Epithelial cell of esophagus (primary cell): ENCODE data around the gene TMEM132C.

Experiments
- DNase-seq: peaks from one replicate; pipeline ENCODE4 v3.0.0; 2010; ENCODE audit warnings: low read depth
- H3K4me3 ChIP-seq: 2 replicates; pipeline ENCODE4 v1.5.1; 2011; ENCODE audit warnings: mild to moderate bottlenecking, low read length, control low read depth
- TF ChIP-seq, protein P1 (sequence below): IDR thresholded peaks from 2 replicates; pipeline ENCODE4 v1.5.1; 2011; ENCODE audit warnings: low read depth, mild to moderate bottlenecking, low read length, control low read depth, inconsistent platforms; ENCODE audit not compliant: insufficient read depth; ENCODE audit errors: missing control alignments

The TMEM132C gene

GRCh38 chr12:128543460-128543859, 276.5 kb downstream of the TMEM132C start:
- no peak overlapping the region for H3K4me3 ChIP-seq
- no peak for DNase-seq
- TF ChIP-seq, protein P1, sequence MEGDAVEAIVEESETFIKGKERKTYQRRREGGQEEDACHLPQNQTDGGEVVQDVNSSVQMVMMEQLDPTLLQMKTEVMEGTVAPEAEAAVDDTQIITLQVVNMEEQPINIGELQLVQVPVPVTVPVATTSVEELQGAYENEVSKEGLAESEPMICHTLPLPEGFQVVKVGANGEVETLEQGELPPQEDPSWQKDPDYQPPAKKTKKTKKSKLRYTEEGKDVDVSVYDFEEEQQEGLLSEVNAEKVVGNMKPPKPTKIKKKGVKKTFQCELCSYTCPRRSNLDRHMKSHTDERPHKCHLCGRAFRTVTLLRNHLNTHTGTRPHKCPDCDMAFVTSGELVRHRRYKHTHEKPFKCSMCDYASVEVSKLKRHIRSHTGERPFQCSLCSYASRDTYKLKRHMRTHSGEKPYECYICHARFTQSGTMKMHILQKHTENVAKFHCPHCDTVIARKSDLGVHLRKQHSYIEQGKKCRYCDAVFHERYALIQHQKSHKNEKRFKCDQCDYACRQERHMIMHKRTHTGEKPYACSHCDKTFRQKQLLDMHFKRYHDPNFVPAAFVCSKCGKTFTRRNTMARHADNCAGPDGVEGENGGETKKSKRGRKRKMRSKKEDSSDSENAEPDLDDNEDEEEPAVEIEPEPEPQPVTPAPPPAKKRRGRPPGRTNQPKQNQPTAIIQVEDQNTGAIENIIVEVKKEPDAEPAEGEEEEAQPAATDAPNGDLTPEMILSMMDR: no peak

GRCh38 chr12:128543971-128544370, 277.0 kb downstream of the TMEM132C start:
- H3K4me3 ChIP-seq: no peak overlapping the region
- TF ChIP-seq, protein P1: no peak
- DNase-seq: no peak

DNA sequence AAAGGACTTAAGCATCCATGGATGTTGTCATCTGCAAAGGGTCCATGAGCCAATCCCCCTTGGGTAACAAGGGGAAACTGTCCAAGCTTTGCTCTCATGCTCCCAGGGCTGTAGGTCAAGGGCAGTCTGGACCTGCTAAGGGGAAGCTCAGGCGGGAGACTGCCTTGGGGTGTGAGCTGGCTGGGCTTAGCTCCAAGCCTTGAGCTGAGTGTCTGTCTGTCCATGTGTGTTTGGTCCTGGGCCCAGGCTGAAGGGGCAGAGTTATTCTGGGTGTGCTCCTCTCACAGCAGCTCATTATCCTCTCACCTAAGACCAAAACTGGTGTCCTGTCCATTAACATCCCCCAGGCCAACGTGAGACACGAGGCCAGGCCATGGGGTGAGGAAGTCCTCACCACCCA, 282.0 kb downstream of the TMEM132C start:
- no peak for DNase-seq
- no peak overlapping the region for H3K4me3 ChIP-seq
- TF ChIP-seq, protein P1: no peak

DNA sequence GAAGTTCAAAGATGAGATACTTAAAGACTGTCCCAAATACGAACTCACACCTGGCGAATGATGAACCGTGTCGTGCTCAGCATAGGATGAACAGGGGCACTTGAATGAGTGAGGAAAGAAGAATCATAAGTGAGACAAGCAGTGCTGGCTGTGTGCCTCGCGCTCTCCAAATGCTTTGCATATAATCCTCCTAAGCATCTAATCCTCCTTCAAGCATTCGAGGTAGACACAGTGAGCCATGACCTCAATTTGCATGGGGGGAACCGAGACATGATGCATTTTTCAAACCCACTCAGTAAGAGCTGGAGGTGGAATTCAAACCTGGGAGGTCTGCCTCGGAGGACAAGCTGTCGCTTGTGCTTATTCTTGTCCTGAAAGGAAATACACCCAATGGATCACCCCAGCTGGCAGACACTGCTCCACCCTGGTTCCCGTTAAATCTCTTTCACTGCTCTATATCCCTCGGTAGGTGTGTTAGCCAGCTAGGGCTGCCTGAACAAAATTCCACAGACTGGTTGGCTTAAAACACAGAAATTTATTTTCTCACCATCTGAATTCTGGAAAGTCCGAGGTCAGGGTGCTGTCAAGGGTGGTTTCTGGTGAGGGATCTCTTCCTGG, 282.7 kb downstream of the TMEM132C start:
- H3K4me3 ChIP-seq: no peak overlapping the region
- TF ChIP-seq, protein P1: no peak
- DNase-seq: no peak

- TF ChIP-seq, protein P1: no peak
- no peak for DNase-seq
- H3K4me3 ChIP-seq: no peak overlapping the region
Measured at GRCh38 chr12:128551266-128551665, 284.3 kb downstream of the TMEM132C start.

- TF ChIP-seq, protein P1: no peak
- no peak for DNase-seq
- no peak overlapping the region for H3K4me3 ChIP-seq
Measured at GRCh38 chr12:128554546-128555304, 287.8 kb downstream of the TMEM132C start.
